Esophagus muscularis mucosa (tissue), 4 donors: ENCODE data around the gene KDELR1. TPM values are rescaled to one million over a fixed set of nuclear protein-coding genes. Genes with fewer than 3 reads are reported as not detected.

Experiments used
- DNase-seq: peaks from one replicate; pipeline ENCODE4 v3.0.0-alpha.2; 2017; ENCODE audit errors: extremely low spot score
- H3K27ac ChIP-seq, 4 donors: fragments of 200-600 bp; sonication (generic); replicated peaks in 1 of 4; 1 replicate in 3 of 4; 2 replicates in 1 of 4; pipeline ENCODE4 v1.5.1; 2016 to 2019; ENCODE audit warnings: mild to moderate bottlenecking in 1 of 4
- H3K27me3 ChIP-seq, 4 donors: fragments of 200-600 bp; sonication (generic); one replicate each; pipeline versions ENCODE4 v1.5.1 to v1.6.0; 2016 to 2019
- H3K36me3 ChIP-seq, 4 donors: fragments of 200-600 bp; sonication (generic); one replicate each; pipeline ENCODE4 v1.5.1; 2016 to 2019
- H3K4me1 ChIP-seq, 4 donors: fragments of 200-600 bp; sonication (generic); one replicate each; pipeline ENCODE4 v1.5.1; 2016 to 2019
- H3K4me3 ChIP-seq, 4 donors: fragments of 200-600 bp; sonication (generic); 1 replicate in 2 of 4; 2 replicates in 2 of 4; pipeline ENCODE4 v1.5.1; 2016 to 2019; ENCODE audit warnings: mild to moderate bottlenecking in 4 of 4, moderate library complexity in 1 of 4
- H3K9me3 ChIP-seq, 4 donors: fragments of 200-600 bp; sonication (generic); 1 replicate in 3 of 4; 2 replicates in 1 of 4; pipeline ENCODE4 v1.5.1; 2016 to 2019
- EP300 ChIP-seq: sonication (generic); formaldehyde crosslinking; IDR thresholded peaks from one replicate; pipeline ENCODE4 v1.6.1; 2017; ENCODE audit warnings: antibody characterized with exemption
- POLR2A ChIP-seq: fragments of 450-650 bp; IDR thresholded peaks from one replicate; pipeline ENCODE4 v1.6.1; 2017; ENCODE audit warnings: antibody characterized with exemption, moderate library complexity, mild to moderate bottlenecking, low read depth
- POLR2AphosphoS5 ChIP-seq, 2 donors: sonication (generic); formaldehyde crosslinking; IDR thresholded peaks; one replicate each; pipeline ENCODE4 v1.6.1; 2017; ENCODE audit warnings: antibody characterized with exemption in 2 of 2
- WGBS: methylation state at CpG from one replicate; pipeline ENCODE4 v1.1.5; 2018; 5-methylcytosine and 5-hydroxymethylcytosine counted together
- intact Hi-C: fragments of 100-400 bp; cut with DNase I; formaldehyde crosslinking; loops from one replicate; pipeline ENCODE4 v1.15.1; 2023
- total RNA-seq, 4 donors: library from RNA; depleted of rRNA; stranded (reverse); fragments of >200 nt; gene quantifications; one replicate each; pipeline versions ENCODE4 v1.1.0 to v1.2.1, GENCODE V29; 2016
- TF ChIP-seq, protein P1 (sequence below), 3 experiments: fragments of 200-600 bp in 2 of 3; fragments of 450-650 bp in 1 of 3; sonication (generic) in 2 of 3; IDR thresholded peaks; one replicate each; pipeline ENCODE4 v1.5.1; 2017 to 2019; ENCODE audit warnings: antibody characterized with exemption in 3 of 3, mild to moderate bottlenecking in 2 of 3, moderate library complexity in 1 of 3

KDELR1 gene
- total RNA-seq, 4 donors from 2014 or later, result 55.2 to 105 (median 77.6) TPM

DNA sequence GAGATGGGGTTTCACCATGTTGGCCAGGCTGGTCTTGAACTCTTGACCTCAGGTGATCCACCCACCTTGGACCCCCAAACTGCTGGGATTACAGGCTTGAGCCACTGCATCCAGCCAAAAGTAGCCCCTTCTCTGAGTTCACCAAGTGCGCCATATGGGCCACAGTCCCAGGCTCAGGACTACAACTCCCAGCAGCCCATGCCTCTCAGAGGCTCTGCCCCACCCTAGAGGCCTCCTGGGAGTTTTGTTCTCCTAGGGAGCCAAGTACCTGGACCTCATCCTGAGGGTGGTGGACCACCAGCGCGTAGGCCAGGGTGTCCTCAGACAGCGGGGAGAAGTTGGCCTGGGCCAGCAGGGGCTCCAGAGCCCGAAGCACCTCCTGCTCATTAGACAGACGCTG, 46.5 kb downstream of the KDELR1 start:
- no peak for TF ChIP-seq EP300
- TF ChIP-seq, protein P1, sequence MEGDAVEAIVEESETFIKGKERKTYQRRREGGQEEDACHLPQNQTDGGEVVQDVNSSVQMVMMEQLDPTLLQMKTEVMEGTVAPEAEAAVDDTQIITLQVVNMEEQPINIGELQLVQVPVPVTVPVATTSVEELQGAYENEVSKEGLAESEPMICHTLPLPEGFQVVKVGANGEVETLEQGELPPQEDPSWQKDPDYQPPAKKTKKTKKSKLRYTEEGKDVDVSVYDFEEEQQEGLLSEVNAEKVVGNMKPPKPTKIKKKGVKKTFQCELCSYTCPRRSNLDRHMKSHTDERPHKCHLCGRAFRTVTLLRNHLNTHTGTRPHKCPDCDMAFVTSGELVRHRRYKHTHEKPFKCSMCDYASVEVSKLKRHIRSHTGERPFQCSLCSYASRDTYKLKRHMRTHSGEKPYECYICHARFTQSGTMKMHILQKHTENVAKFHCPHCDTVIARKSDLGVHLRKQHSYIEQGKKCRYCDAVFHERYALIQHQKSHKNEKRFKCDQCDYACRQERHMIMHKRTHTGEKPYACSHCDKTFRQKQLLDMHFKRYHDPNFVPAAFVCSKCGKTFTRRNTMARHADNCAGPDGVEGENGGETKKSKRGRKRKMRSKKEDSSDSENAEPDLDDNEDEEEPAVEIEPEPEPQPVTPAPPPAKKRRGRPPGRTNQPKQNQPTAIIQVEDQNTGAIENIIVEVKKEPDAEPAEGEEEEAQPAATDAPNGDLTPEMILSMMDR (IDR thresholded peaks at IDR 0.05), result no peak
- TF ChIP-seq POLR2A, result no peak
- TF ChIP-seq POLR2AphosphoS5 (IDR thresholded peaks at IDR 0.05), result no peak
- Histone ChIP-seq H3K27ac (no peak overlapping the region), H3K4me1 (peaks cover 0 to 8% (median 7%) of the 10 kb centered on the region in 4 donors), H3K36me3 (peaks cover 8 to 26% (median 21%) of the 10 kb centered on the region in 4 donors), H3K27me3 (no peaks in the 10 kb centered on the region), H3K4me3 (no peak overlapping the region), H3K9me3 (no peaks in the 10 kb centered on the region)
- 87% methylated on average over 6 of the region's 6 CpGs for whole genome bisulfite sequencing
- no peak for DNase-seq
- intact Hi-C loops, result no loop called here

DNA sequence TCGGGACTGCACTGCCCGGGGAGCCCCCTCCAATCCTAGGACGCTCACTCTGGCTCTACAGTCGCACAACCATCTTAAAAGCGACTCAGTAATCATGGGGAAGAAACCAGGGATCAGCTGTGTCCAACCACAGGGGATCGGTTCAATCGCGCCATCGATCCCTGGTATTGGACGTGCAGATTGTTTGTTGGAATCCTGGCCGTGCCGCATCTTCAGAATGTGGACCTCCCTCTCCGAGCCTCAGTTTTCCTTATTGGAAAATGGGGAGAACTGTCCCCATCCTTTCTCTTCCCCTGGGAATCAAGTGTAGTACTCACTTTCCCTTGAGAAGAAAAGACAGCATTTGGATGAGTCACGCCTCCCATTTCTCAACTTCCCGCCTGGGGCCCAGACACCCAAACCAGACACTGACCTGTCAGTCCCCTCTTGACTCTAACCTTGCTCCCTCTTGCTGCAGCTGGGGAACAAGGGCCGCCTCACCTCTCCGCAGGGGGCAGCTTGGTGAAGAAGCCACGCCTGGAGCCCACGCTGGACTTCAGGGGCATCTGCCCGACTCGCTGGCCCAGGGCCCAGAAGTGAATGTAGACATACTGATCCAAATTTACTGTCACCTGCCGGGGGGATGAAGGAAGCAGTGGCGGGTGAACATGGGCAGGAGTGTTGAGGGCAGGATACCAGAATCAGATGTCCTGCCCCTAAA, 48.4 kb downstream of the KDELR1 start:
- Histone ChIP-seq H3K4me3 (no peak overlapping the region), H3K27ac (no peak overlapping the region), H3K4me1 (peaks cover 0 to 4% (median 2%) of the 10 kb centered on the region in 4 donors), H3K36me3 (peaks cover 8 to 31% (median 21%) of the 10 kb centered on the region in 4 donors), H3K27me3 (no peaks in the 10 kb centered on the region), H3K9me3 (no peaks in the 10 kb centered on the region)
- no peak for DNase-seq
- WGBS, result 92% methylated on average over 20 of the region's 23 CpGs
- intact Hi-C loops, result no loop called here
- no peak for TF ChIP-seq POLR2A
- no peak for TF ChIP-seq EP300
- TF ChIP-seq, protein P1 (IDR thresholded peaks at IDR 0.05), result no peak
- TF ChIP-seq POLR2AphosphoS5 (IDR thresholded peaks at IDR 0.05), result no peak

DNA sequence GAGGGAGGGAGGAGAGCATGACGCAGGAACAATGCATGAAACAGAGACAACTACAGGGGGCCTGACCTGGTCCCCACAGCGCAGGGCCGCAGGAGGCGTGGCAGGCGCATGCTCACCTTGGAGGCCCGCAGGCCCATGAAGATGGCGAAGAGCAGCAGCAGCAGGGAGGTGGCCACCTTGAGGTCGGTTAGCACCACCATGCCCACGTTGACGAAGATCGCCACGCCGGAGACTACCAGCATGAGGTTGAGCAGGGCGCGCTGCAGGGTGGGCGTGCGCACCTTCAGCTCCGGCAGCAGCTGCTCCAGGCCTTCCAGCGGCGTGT, 49.0 kb downstream of the KDELR1 start:
- H3K4me3 ChIP-seq, result no peak overlapping the region
- H3K27ac ChIP-seq, result no peak overlapping the region
- no peaks in the 10 kb centered on the region for H3K27me3 ChIP-seq
- TF ChIP-seq, protein P1 (IDR thresholded peaks at IDR 0.05), result no peak
- TF ChIP-seq POLR2A (no peak), POLR2AphosphoS5 (IDR thresholded peaks at IDR 0.05) (no peak), EP300 (no peak)
- H3K9me3 ChIP-seq, result no peaks in the 10 kb centered on the region
- peaks cover 8 to 31% (median 21%) of the 10 kb centered on the region in 4 donors for H3K36me3 ChIP-seq
- intact Hi-C loops, result no loop called here
- DNase-seq, result no peak
- no peaks in the 10 kb centered on the region for H3K4me1 ChIP-seq
- WGBS, result 95% methylated on average over 20 of the region's 20 CpGs

DNA sequence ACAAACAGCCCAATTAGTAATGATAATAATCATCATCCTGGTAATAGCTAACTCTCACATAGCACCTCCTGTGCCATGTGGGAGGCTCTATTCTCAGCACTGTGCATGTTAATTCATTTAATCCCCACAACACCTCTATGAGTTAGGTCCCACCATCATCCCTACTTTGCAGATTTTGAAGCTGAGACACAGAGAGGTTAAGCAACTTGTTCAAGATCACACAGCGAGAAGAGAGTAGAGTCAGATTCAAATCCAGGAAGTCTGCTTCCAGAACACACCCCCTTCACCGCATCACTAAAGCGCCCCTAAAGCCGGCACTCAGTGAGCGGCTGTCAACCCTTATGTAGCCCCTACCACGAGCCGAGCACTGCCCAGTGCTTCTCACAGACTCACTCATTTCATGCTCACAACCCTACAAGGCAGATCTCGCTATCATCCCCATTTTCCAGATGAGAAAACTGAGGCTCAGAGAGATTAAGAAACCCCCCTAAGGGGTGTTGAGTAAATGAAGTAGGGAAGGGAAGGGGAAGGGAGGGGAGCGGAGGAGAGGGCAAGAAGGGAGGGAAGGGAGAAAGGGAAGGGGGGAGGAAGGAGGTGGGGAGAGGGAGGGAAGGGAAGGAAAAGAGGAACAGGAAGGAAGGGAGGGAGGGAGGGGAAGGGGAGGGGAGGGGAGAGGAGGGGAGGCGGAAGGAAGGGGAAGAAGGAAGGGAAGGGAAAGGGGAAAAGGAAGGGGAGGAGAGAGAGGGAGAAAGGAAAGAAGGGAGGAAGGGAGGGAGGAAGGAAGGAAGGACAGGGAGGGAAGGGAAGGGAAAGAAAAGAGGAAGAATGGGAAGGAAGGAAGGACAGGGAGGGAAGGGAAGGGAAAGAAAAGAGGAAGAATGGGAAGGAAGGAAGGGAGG, 49.6 kb downstream of the KDELR1 start:
- Histone ChIP-seq H3K27me3 (no peaks in the 10 kb centered on the region), H3K4me3 (no peak overlapping the region), H3K36me3 (peaks cover 8 to 31% (median 21%) of the 10 kb centered on the region in 4 donors), H3K4me1 (no peaks in the 10 kb centered on the region), H3K27ac (no peak overlapping the region), H3K9me3 (no peaks in the 10 kb centered on the region)
- intact Hi-C loops, result no loop called here
- WGBS, result 90% methylated on average over 10 of the region's 10 CpGs
- no peak for DNase-seq
- TF ChIP-seq, protein P1 (IDR thresholded peaks at IDR 0.05), result no peak
- TF ChIP-seq POLR2A (no peak), EP300 (no peak), POLR2AphosphoS5 (IDR thresholded peaks at IDR 0.05) (no peak)
